Epidermal melanocyte (primary cell): Measurements from ENCODE around the gene MBP.
A peak's percentile ranks its signal among the peaks of the same experiment; 100 is the strongest.

Source experiments
- DNase-seq: peaks from one replicate; pipeline ENCODE4 v3.0.0; 2011; ENCODE audit warnings: low spot score; ENCODE audit not compliant: insufficient read length

MBP gene

GRCh38 chr18:77101410-77102258, 30.9 kb downstream of the MBP start:
- no peak for DNase-seq

GRCh38 chr18:77100751-77101355, 31.7 kb downstream of the MBP start:
- DNase-seq: no peak

- DNase-seq: no peak
These were observed 32.9 kb downstream of the MBP start for GRCh38 chr18:77099485-77100370.

GRCh38 chr18:77098538-77099174, 33.9 kb downstream of the MBP start:
- no peak for DNase-seq

GRCh38 chr18:77098029-77098428, 34.6 kb downstream of the MBP start:
- DNase-seq: no peak

GRCh38 chr18:77096936-77097886, 35.4 kb downstream of the MBP start:
- no peak for DNase-seq

- no peak for DNase-seq
These were observed 36.9 kb downstream of the MBP start for GRCh38 chr18:77095391-77096371.

GRCh38 chr18:77093586-77093985, 39.0 kb downstream of the MBP start:
- DNase-seq: peak; percentile 43

GRCh38 chr18:77093067-77093430, 39.5 kb downstream of the MBP start:
- no peak for DNase-seq

GRCh38 chr18:77092104-77093066, 40.2 kb downstream of the MBP start:
- no peak for DNase-seq

GRCh38 chr18:77091366-77091765, 41.2 kb downstream of the MBP start:
- no peak for DNase-seq

GRCh38 chr18:77090546-77091174, 41.9 kb downstream of the MBP start:
- DNase-seq: no peak

- no peak for DNase-seq
These were observed 42.8 kb downstream of the MBP start for GRCh38 chr18:77089723-77090285.

GRCh38 chr18:77088963-77089722, 43.4 kb downstream of the MBP start:
- DNase-seq: no peak

GRCh38 chr18:77087393-77088141, 45.0 kb downstream of the MBP start:
- DNase-seq: peak; percentile 50
